Activated naive CD8-positive, alpha-beta T cell treated with anti-CD3 and anti-CD28 coated beads, Interleukin-2, amount 50 U/mL, for 24 hours (primary cell): ENCODE data around the gene POLDIP2.
"Not testable (repeated sequence)": the region's sequence is repeated elsewhere in the genome, so short reads cannot be mapped to it uniquely, and the experiment has no call there.

Experiments used
- ATAC-seq: fragments of 150-1000 bp; cut with Tn5 transposase; one replicate; pipeline ENCODE4 v1.10.0; 2021
- DNase-seq: peaks from one replicate; pipeline ENCODE4 v3.0.0; 2021
- H3K27ac Mint-ChIP-seq: one replicate; pipeline ENCODE4 v1.8.0; 2021; ENCODE audit warnings: mild to moderate bottlenecking, mixed read lengths
- H3K27me3 Mint-ChIP-seq: one replicate; pipeline ENCODE4 v1.8.0; 2021; ENCODE audit warnings: mixed read lengths
- H3K36me3 Mint-ChIP-seq: one replicate; pipeline ENCODE4 v1.8.0; 2021; ENCODE audit warnings: low read depth, mixed read lengths
- H3K4me1 Mint-ChIP-seq: one replicate; pipeline ENCODE4 v1.8.0; 2021; ENCODE audit warnings: mixed read lengths
- H3K4me3 Mint-ChIP-seq: one replicate; pipeline ENCODE4 v1.8.0; 2021; ENCODE audit warnings: mild to moderate bottlenecking, moderate library complexity, mixed read lengths
- H3K9me3 Mint-ChIP-seq: one replicate; pipeline ENCODE4 v1.8.0; 2021; ENCODE audit warnings: mixed read lengths

The POLDIP2 gene

GRCh38 chr17:28341516-28341915 is 15.8 kb downstream of the POLDIP2 start:
- Mint-ChIP-seq H3K36me3 (peaks cover 21% of the 10 kb centered on the region), H3K4me1 (peaks cover 15% of the 10 kb centered on the region), H3K4me3 (no peak overlapping the region), H3K27ac (no peak overlapping the region), H3K9me3 (no peaks in the 10 kb centered on the region), H3K27me3 (no peaks in the 10 kb centered on the region)
- ATAC-seq (no peak), DNase-seq (no peak)

GRCh38 chr17:28340374-28340773 is 17.0 kb downstream of the POLDIP2 start:
- Mint-ChIP-seq H3K4me3 (no peak overlapping the region), H3K36me3 (peaks cover 15% of the 10 kb centered on the region), H3K27ac (no peak overlapping the region), H3K4me1 (peaks cover 20% of the 10 kb centered on the region), H3K27me3 (no peaks in the 10 kb centered on the region), H3K9me3 (no peaks in the 10 kb centered on the region)
- ATAC-seq (no peak), DNase-seq (no peak)

GRCh38 chr17:28339431-28339830 is 17.9 kb downstream of the POLDIP2 start:
- Mint-ChIP-seq H3K9me3 (no peaks in the 10 kb centered on the region), H3K27me3 (no peaks in the 10 kb centered on the region), H3K4me1 (peaks cover 25% of the 10 kb centered on the region), H3K36me3 (peaks cover 15% of the 10 kb centered on the region), H3K27ac (no peak overlapping the region), H3K4me3 (no peak overlapping the region)
- no peak for DNase-seq
- ATAC-seq, result no peak

- peaks cover 10% of the 10 kb centered on the region for H3K36me3 Mint-ChIP-seq
Observed at GRCh38 chr17:28338769-28339212, 18.5 kb downstream of the POLDIP2 start.

GRCh38 chr17:28338056-28338768 is 19.1 kb downstream of the POLDIP2 start:
- DNase-seq, result no peak
- H3K9me3 Mint-ChIP-seq, result no peaks in the 10 kb centered on the region
- no peak for ATAC-seq
- H3K4me3 Mint-ChIP-seq, result no peak overlapping the region
- H3K36me3 Mint-ChIP-seq, result peaks cover 8% of the 10 kb centered on the region
- no peaks in the 10 kb centered on the region for H3K27me3 Mint-ChIP-seq
- H3K27ac Mint-ChIP-seq, result no peak overlapping the region
- peaks cover 35% of the 10 kb centered on the region for H3K4me1 Mint-ChIP-seq

More at GRCh38 chr17:28338769-28339212, 18.5 kb downstream of the POLDIP2 start:
- peaks cover 31% of the 10 kb centered on the region for H3K4me1 Mint-ChIP-seq
- not testable (repeated sequence) for H3K27me3 Mint-ChIP-seq, ATAC-seq, H3K27ac Mint-ChIP-seq, H3K4me3 Mint-ChIP-seq, DNase-seq, H3K9me3 Mint-ChIP-seq

GRCh38 chr17:28335959-28336871 is 21.1 kb downstream of the POLDIP2 start:
- Mint-ChIP-seq H3K4me3 (peak overlapping the region; percentile 92), H3K9me3 (no peaks in the 10 kb centered on the region), H3K36me3 (peaks cover 7% of the 10 kb centered on the region), H3K27me3 (no peaks in the 10 kb centered on the region), H3K4me1 (peaks cover 35% of the 10 kb centered on the region), H3K27ac (peak overlapping the region; percentile 78)
- DNase-seq (peak; percentile 45), ATAC-seq (no peak)

GRCh38 chr17:28335201-28335958 is 21.9 kb downstream of the POLDIP2 start, which contains the start of the genes IFT20 and TNFAIP1:
Gene IFT20 (minus strand): TSS chr17:28335472. CDS start chr17:28331985, 3,487 bp downstream.
Gene TNFAIP1 (plus strand): TSS chr17:28335761. CDS start chr17:28339522, 3,761 bp downstream.
- no peaks in the 10 kb centered on the region for H3K9me3 Mint-ChIP-seq
- peak within 1 kb of the TSS; percentile 78 for H3K27ac Mint-ChIP-seq
- DNase-seq (peak; percentile 93), ATAC-seq (peak; percentile 99)
- peak within 1 kb of the TSS; percentile 92 for H3K4me3 Mint-ChIP-seq
- peaks cover 7% of the 10 kb centered on the region for H3K36me3 Mint-ChIP-seq
- peaks cover 35% of the 10 kb centered on the region for H3K4me1 Mint-ChIP-seq
- no peaks in the 10 kb centered on the region for H3K27me3 Mint-ChIP-seq

GRCh38 chr17:28334666-28335200 is 22.6 kb downstream of the POLDIP2 start:
- H3K36me3 Mint-ChIP-seq, result peaks cover 3% of the 10 kb centered on the region
- no peaks in the 10 kb centered on the region for H3K9me3 Mint-ChIP-seq
- peak overlapping the region; percentile 78 for H3K27ac Mint-ChIP-seq
- ATAC-seq, result no peak
- DNase-seq, result no peak
- H3K4me3 Mint-ChIP-seq, result peak overlapping the region; percentile 92
- H3K4me1 Mint-ChIP-seq, result peaks cover 35% of the 10 kb centered on the region
- H3K27me3 Mint-ChIP-seq, result no peaks in the 10 kb centered on the region

- Mint-ChIP-seq H3K36me3 (peaks cover 3% of the 10 kb centered on the region), H3K4me3 (peak overlapping the region; percentile 92), H3K27ac (peak overlapping the region; percentile 78), H3K9me3 (no peaks in the 10 kb centered on the region), H3K4me1 (peaks cover 35% of the 10 kb centered on the region), H3K27me3 (no peaks in the 10 kb centered on the region)
- DNase-seq, result no peak
- ATAC-seq, result no peak
Observed at GRCh38 chr17:28334171-28334570, 23.2 kb downstream of the POLDIP2 start.

- H3K27me3 Mint-ChIP-seq, result no peaks in the 10 kb centered on the region
- H3K27ac Mint-ChIP-seq, result no peak overlapping the region
Observed at GRCh38 chr17:28333083-28333746, 24.1 kb downstream of the POLDIP2 start.

GRCh38 chr17:28331891-28332420 is 25.4 kb downstream of the POLDIP2 start:
- peaks cover 11% of the 10 kb centered on the region for H3K36me3 Mint-ChIP-seq
- no peaks in the 10 kb centered on the region for H3K27me3 Mint-ChIP-seq
- no peak overlapping the region for H3K27ac Mint-ChIP-seq

More at GRCh38 chr17:28333083-28333746, 24.1 kb downstream of the POLDIP2 start:
- Mint-ChIP-seq H3K4me1 (peaks cover 35% of the 10 kb centered on the region), H3K36me3 (peaks cover 7% of the 10 kb centered on the region), H3K4me3 (no peak overlapping the region), H3K9me3 (no peaks in the 10 kb centered on the region)
- ATAC-seq, result no peak
- DNase-seq, result no peak

GRCh38 chr17:28330671-28331070 is 26.7 kb downstream of the POLDIP2 start:
- Mint-ChIP-seq H3K27me3 (no peaks in the 10 kb centered on the region), H3K9me3 (no peaks in the 10 kb centered on the region), H3K4me1 (peaks cover 33% of the 10 kb centered on the region), H3K36me3 (peaks cover 19% of the 10 kb centered on the region), H3K4me3 (no peak overlapping the region), H3K27ac (no peak overlapping the region)
- ATAC-seq (no peak), DNase-seq (no peak)

More at GRCh38 chr17:28331891-28332420, 25.4 kb downstream of the POLDIP2 start:
- Mint-ChIP-seq H3K9me3 (no peaks in the 10 kb centered on the region), H3K4me3 (no peak overlapping the region), H3K4me1 (peaks cover 34% of the 10 kb centered on the region)
- DNase-seq (no peak), ATAC-seq (no peak)

- Mint-ChIP-seq H3K9me3 (no peaks in the 10 kb centered on the region), H3K4me3 (no peak overlapping the region), H3K4me1 (peaks cover 20% of the 10 kb centered on the region), H3K27ac (no peak overlapping the region), H3K36me3 (peaks cover 19% of the 10 kb centered on the region), H3K27me3 (no peaks in the 10 kb centered on the region)
- DNase-seq (no peak), ATAC-seq (no peak)
Observed at GRCh38 chr17:28328325-28328724, 29.0 kb downstream of the POLDIP2 start.
